ENCODE data around the gene TMEM212.

DNA sequence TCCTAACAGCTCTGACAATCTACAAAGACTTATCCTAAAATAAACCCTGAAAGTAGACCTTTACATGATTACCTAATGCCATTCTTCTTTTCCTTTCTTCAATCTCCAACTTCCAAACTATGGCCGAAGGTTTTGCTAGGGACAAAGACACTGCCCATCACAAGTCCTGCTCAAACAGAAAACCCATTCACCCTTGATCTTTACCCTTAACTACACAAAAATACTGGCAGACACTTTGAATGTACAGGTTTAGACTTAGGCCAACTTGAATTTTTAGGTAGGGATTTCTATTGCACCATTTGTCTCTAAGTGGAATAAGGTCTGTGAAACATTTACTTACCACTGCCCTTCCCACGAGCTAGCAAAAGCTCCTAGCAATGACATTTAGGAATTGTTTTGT, 64.6 kb downstream of the TMEM212 start:
- TF ChIP-seq, protein P1, sequence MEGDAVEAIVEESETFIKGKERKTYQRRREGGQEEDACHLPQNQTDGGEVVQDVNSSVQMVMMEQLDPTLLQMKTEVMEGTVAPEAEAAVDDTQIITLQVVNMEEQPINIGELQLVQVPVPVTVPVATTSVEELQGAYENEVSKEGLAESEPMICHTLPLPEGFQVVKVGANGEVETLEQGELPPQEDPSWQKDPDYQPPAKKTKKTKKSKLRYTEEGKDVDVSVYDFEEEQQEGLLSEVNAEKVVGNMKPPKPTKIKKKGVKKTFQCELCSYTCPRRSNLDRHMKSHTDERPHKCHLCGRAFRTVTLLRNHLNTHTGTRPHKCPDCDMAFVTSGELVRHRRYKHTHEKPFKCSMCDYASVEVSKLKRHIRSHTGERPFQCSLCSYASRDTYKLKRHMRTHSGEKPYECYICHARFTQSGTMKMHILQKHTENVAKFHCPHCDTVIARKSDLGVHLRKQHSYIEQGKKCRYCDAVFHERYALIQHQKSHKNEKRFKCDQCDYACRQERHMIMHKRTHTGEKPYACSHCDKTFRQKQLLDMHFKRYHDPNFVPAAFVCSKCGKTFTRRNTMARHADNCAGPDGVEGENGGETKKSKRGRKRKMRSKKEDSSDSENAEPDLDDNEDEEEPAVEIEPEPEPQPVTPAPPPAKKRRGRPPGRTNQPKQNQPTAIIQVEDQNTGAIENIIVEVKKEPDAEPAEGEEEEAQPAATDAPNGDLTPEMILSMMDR (IDR thresholded peaks at IDR 0.05) = no peak
- no peak for TF ChIP-seq POLR2A (IDR thresholded peaks at IDR 0.05)
